ENCODE results near the gene LRRC56. TPM values are rescaled to one million over a fixed set of nuclear protein-coding genes. Genes with fewer than 3 reads are reported as not detected.

LRRC56 gene
- polyA plus RNA-seq, 1 donor (not counting 4 experiments of a cell fraction or from before 2014, with no cell fraction given): 0.28 TPM

DNA sequence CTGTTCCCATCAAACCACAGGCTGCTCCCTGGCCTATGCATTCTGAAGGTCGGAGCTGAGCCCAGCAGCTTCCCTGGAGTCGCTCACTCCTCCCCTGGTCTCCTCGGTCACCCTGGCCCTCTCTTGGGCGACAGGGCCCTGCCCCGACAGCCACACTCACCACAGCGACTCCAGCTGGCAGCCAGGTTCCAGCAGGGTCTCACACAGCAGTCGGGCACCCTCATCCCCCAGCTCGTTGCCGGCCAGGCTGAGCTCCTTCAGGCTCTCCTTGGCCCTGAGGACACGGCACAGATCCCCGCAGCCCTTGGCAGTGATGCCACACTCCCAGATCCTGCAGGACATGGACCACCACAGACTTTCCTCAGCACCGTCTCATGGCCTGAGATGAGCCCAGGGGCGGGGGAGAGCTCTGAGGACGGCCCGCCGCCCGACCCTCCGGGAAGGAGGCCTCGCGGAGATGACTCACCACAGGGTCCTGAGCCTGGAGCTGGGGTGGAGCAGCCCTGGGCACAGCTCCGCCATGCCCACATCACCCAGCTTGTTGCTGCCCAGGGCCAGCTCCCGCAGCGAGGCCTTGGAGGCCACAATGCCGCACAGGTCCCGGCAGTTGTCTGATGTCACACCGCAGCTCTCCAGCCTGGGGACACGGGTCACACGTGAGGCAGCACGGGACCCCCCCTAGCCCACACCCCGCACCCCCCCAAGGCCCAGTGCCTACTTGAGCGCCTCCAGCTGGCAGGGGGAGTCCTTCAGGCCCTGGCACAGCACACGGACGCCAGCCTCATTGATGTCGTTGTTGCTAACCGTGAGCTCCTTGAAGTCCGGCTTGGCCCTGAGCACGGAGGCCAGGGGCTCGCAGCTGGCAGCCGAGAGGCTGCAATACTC lies 38.8 kb upstream of the LRRC56 start:
- H3K9me3 ChIP-seq (ENCODE audit: control insufficient read depth, low read depth, low read length): no peaks in the 10 kb centered on the region
- FAIRE-seq (no peak), DNase-seq (ENCODE audit: low read depth, low spot score) (no peak)
- no peaks in the 10 kb centered on the region for H3K9me1 ChIP-seq (ENCODE audit: control insufficient read depth, extremely low read depth, insufficient read depth, low read length)
- H3K4me1 ChIP-seq (ENCODE audit: control insufficient read depth, extremely low read depth, insufficient read depth, low read length): peaks cover 9% of the 10 kb centered on the region
- no peak overlapping the region for H2AFZ ChIP-seq (ENCODE audit: control insufficient read depth, low read length)
- peaks cover 49 to 57% of the 10 kb centered on the region in 2 experiments for H3K36me3 ChIP-seq (ENCODE audit: control insufficient read depth in 2 of 2, extremely low read depth in 1 of 2, insufficient read depth in 2 of 2, low read length in 2 of 2)
- H3K27me3 ChIP-seq (ENCODE audit: control insufficient read depth, extremely low read depth, insufficient read depth, low read length): no peaks in the 10 kb centered on the region
- TF ChIP-seq, protein P1, sequence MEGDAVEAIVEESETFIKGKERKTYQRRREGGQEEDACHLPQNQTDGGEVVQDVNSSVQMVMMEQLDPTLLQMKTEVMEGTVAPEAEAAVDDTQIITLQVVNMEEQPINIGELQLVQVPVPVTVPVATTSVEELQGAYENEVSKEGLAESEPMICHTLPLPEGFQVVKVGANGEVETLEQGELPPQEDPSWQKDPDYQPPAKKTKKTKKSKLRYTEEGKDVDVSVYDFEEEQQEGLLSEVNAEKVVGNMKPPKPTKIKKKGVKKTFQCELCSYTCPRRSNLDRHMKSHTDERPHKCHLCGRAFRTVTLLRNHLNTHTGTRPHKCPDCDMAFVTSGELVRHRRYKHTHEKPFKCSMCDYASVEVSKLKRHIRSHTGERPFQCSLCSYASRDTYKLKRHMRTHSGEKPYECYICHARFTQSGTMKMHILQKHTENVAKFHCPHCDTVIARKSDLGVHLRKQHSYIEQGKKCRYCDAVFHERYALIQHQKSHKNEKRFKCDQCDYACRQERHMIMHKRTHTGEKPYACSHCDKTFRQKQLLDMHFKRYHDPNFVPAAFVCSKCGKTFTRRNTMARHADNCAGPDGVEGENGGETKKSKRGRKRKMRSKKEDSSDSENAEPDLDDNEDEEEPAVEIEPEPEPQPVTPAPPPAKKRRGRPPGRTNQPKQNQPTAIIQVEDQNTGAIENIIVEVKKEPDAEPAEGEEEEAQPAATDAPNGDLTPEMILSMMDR (optimal IDR thresholded peaks at IDR 0.05 in 1 of 3, IDR thresholded peaks at IDR 0.05 in 1 of 3, conservative IDR thresholded peaks at IDR 0.05 in 1 of 3; ENCODE audit: extremely low read depth in 1 of 3, insufficient read depth in 2 of 3, low read length in 3 of 3): no peak
- TF ChIP-seq EZH2 (IDR thresholded peaks at IDR 0.05; ENCODE audit: low read length): no peak
- no peak overlapping the region for H3K9ac ChIP-seq (ENCODE audit: control insufficient read depth, extremely low read depth, insufficient read depth, low read length)
- dilution Hi-C loops (cut with MboI; ENCODE audit: extremely low pct_ligation_motif_present, low sequenced_read_pairs): no loop called here
- H4K20me1 ChIP-seq (ENCODE audit: control insufficient read depth, extremely low read depth, insufficient read depth, low read length): no peaks in the 10 kb centered on the region
- no peak overlapping the region for H3K4me3 ChIP-seq (ENCODE audit: control insufficient read depth in 2 of 3, extremely low read depth in 1 of 3, insufficient read depth in 2 of 3, low read depth in 1 of 3, low read length in 3 of 3)
- H3K4me2 ChIP-seq (ENCODE audit: control insufficient read depth, extremely low read depth, insufficient read depth, low read depth, low read length): no peak overlapping the region
- no peak overlapping the region for H3K27ac ChIP-seq (ENCODE audit: control insufficient read depth, insufficient read depth, low read length)
- H3K79me2 ChIP-seq (ENCODE audit: control insufficient read depth, insufficient read depth, low read length): peaks cover 21% of the 10 kb centered on the region

DNA sequence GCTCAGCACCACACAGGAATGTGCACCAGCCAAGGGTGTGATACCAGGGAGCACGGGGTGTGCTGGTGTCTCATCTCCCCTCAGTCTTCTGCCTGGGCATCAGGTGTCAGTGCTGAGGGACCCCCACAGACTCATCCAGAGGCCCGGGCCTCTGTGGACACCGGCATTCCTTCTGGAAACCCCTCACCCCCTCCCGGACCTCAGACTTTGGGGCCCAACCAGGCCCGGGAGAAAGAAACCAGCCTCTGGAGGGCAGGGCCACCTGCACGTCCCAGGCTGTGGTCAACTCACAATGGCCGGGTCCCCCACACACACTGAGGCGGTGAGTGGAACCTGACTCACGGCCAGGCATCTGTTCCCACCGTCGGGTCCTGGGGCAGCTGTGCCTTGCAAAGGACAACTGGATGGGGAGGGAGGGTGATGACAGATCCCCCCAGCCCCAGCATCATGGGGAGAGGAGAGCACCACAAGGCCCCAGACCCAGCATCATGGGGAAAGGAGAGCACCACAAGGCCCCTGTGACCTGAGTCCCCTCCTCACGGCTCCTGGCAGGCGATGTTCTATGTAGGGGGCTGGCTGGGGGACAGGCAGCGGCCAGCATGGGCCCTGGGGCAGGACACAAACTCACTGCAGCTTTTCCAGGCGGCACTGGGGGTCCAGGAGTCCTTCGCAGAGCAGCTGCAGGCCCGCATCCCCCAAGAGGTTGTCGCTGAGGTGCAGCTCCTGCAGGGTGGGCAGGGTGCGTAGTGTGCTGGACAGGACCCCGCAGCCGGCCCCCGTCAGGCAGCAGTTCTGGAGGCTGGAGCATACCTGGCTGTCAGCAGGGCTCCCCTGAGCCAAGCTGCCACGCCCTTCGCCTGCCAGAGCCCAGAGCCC lies 37.9 kb upstream of the LRRC56 start:
- H3K27ac ChIP-seq (ENCODE audit: control insufficient read depth, insufficient read depth, low read length): no peak overlapping the region
- no peak for DNase-seq (ENCODE audit: low read depth, low spot score)

More for the DNA sequence above, 37.9 kb upstream of the LRRC56 start:
- Histone ChIP-seq H3K9me1 (ENCODE audit: control insufficient read depth, extremely low read depth, insufficient read depth, low read length) (no peaks in the 10 kb centered on the region), H3K4me2 (ENCODE audit: control insufficient read depth, extremely low read depth, insufficient read depth, low read depth, low read length) (no peak overlapping the region), H3K79me2 (ENCODE audit: control insufficient read depth, insufficient read depth, low read length) (peaks cover 28% of the 10 kb centered on the region), H3K36me3 (ENCODE audit: control insufficient read depth in 2 of 2, extremely low read depth in 1 of 2, insufficient read depth in 2 of 2, low read length in 2 of 2) (peaks cover 47 to 57% of the 10 kb centered on the region in 2 experiments), H3K9ac (ENCODE audit: control insufficient read depth, extremely low read depth, insufficient read depth, low read length) (no peak overlapping the region), H3K9me3 (ENCODE audit: control insufficient read depth, low read depth, low read length) (no peaks in the 10 kb centered on the region), H2AFZ (ENCODE audit: control insufficient read depth, low read length) (no peak overlapping the region), H4K20me1 (ENCODE audit: control insufficient read depth, extremely low read depth, insufficient read depth, low read length) (no peaks in the 10 kb centered on the region), H3K27me3 (ENCODE audit: control insufficient read depth, extremely low read depth, insufficient read depth, low read length) (no peaks in the 10 kb centered on the region), H3K4me3 (ENCODE audit: control insufficient read depth in 2 of 3, extremely low read depth in 1 of 3, insufficient read depth in 2 of 3, low read depth in 1 of 3, low read length in 3 of 3) (no peak overlapping the region), H3K4me1 (ENCODE audit: control insufficient read depth, extremely low read depth, insufficient read depth, low read length) (peaks cover 16% of the 10 kb centered on the region)
- no peak for TF ChIP-seq EZH2 (IDR thresholded peaks at IDR 0.05; ENCODE audit: low read length)
- TF ChIP-seq, protein P1 (optimal IDR thresholded peaks at IDR 0.05 in 1 of 3, IDR thresholded peaks at IDR 0.05 in 1 of 3, conservative IDR thresholded peaks at IDR 0.05 in 1 of 3; ENCODE audit: extremely low read depth in 1 of 3, insufficient read depth in 2 of 3, low read length in 3 of 3): no peak
- dilution Hi-C loops (cut with MboI; ENCODE audit: extremely low pct_ligation_motif_present, low sequenced_read_pairs): no loop called here
- FAIRE-seq: no peak
